H1 (cell line): ENCODE measurements around the gene MUS81. TPM values are rescaled to one million over a fixed set of nuclear protein-coding genes. Genes with fewer than 3 reads are reported as not detected.

Source experiments
- ATF3 ChIP-seq: IDR thresholded peaks from 2 replicates; pipeline ENCODE4 v1.6.1; 2011; ENCODE audit warnings: low read depth, mild to moderate bottlenecking, low read length; ENCODE audit not compliant: insufficient read depth
- BACH1 ChIP-seq: IDR thresholded peaks from 2 replicates; pipeline ENCODE4 v1.6.1; 2012; ENCODE audit warnings: low read length, improper control_type of control experiment
- CBX8 ChIP-seq: fragments of 300-800, 300-1000 bp; sonication (generic); IDR thresholded peaks from 2 replicates; pipeline ENCODE4 v1.7.1; 2016; ENCODE audit warnings: low read depth, low read length, borderline replicate concordance
- CEBPB ChIP-seq: IDR thresholded peaks from 2 replicates; pipeline ENCODE4 v1.6.1; 2012; ENCODE audit warnings: low read depth, low read length
- CREB1 ChIP-seq: IDR thresholded peaks from 2 replicates; pipeline ENCODE4 v1.6.1; 2012; ENCODE audit warnings: inconsistent platforms
- CTBP2 ChIP-seq: IDR thresholded peaks from 2 replicates; pipeline ENCODE4 v1.7.0; 2011; ENCODE audit warnings: borderline replicate concordance, mild to moderate bottlenecking, moderate library complexity, mixed read lengths, low read length; ENCODE audit not compliant: insufficient read depth, insufficient read length
- FOSL1 ChIP-seq: IDR thresholded peaks from 2 replicates; pipeline ENCODE4 v1.6.1; 2011; ENCODE audit warnings: mild to moderate bottlenecking, low read depth, low read length, moderate library complexity; ENCODE audit not compliant: insufficient read depth
- JUN ChIP-seq: IDR thresholded peaks from 2 replicates; pipeline ENCODE4 v1.6.1; 2011; ENCODE audit warnings: low read depth, mild to moderate bottlenecking, improper control_type of control experiment, low read length
- KDM1A ChIP-seq: fragments of 200-600, 300-600 bp; sonication (generic); IDR thresholded peaks from 2 replicates; pipeline ENCODE4 v1.7.1; 2016; ENCODE audit warnings: mild to moderate bottlenecking, low read length, borderline replicate concordance
- KDM5A ChIP-seq: fragments of 200-600 bp; IDR thresholded peaks from 2 replicates; pipeline ENCODE4 v1.7.1; 2012; ENCODE audit warnings: mild to moderate bottlenecking, low read length, inconsistent platforms, mixed read lengths
- MAX ChIP-seq: IDR thresholded peaks from 2 replicates; pipeline ENCODE4 v1.6.1; 2012; ENCODE audit warnings: inconsistent platforms
- NANOG ChIP-seq: IDR thresholded peaks from 2 replicates; pipeline ENCODE4 v1.6.1; 2011; ENCODE audit warnings: low read length, low read depth, mild to moderate bottlenecking, inconsistent platforms; ENCODE audit not compliant: insufficient read depth, poor library complexity, severe bottlenecking
- NRF1 ChIP-seq: IDR thresholded peaks from 2 replicates; pipeline ENCODE4 v1.6.1; 2011; ENCODE audit warnings: mild to moderate bottlenecking, low read depth, low read length, improper control_type of control experiment
- POLR2A ChIP-seq, 2 experiments: IDR thresholded peaks; 1 replicate in 1 of 2; 2 replicates in 1 of 2; pipeline ENCODE4 v1.6.1; 2011; ENCODE audit warnings: low read depth in 2 of 2, low read length in 2 of 2, mild to moderate bottlenecking in 2 of 2; ENCODE audit errors: control extremely low read depth in 1 of 2
- POU5F1 ChIP-seq: IDR thresholded peaks from 2 replicates; pipeline ENCODE4 v1.6.1; 2011; ENCODE audit warnings: low read depth, mild to moderate bottlenecking, low read length, moderate library complexity
- RBBP5 ChIP-seq: IDR thresholded peaks from 2 replicates; pipeline ENCODE4 v1.7.1; 2012; ENCODE audit warnings: low read depth, mild to moderate bottlenecking, inconsistent platforms, low read length, moderate library complexity, borderline replicate concordance
- SIRT6 ChIP-seq: IDR thresholded peaks from one replicate; pipeline ENCODE4 v1.7.1; 2012; ENCODE audit warnings: low read length, inconsistent platforms
- SIX5 ChIP-seq: IDR thresholded peaks from 2 replicates; pipeline ENCODE4 v1.6.1; 2011; ENCODE audit warnings: mild to moderate bottlenecking, low read depth, low read length
- SP1 ChIP-seq: IDR thresholded peaks from 2 replicates; pipeline ENCODE4 v1.6.1; 2011; ENCODE audit warnings: low read depth, low read length
- TAF1 ChIP-seq: IDR thresholded peaks from 2 replicates; pipeline ENCODE4 v1.6.1; 2011; ENCODE audit warnings: mild to moderate bottlenecking, low read depth, low read length
- TBP ChIP-seq: IDR thresholded peaks from 2 replicates; pipeline ENCODE4 v1.6.1; 2011; ENCODE audit warnings: low read depth, low read length, improper control_type of control experiment
- TEAD4 ChIP-seq: IDR thresholded peaks from 2 replicates; pipeline ENCODE4 v1.6.1; 2012; ENCODE audit warnings: low read depth, low read length, inconsistent platforms, mixed read lengths
- USF2 ChIP-seq: IDR thresholded peaks from 2 replicates; pipeline ENCODE4 v1.6.1; 2011; ENCODE audit warnings: low read length, improper control_type of control experiment
- YY1 ChIP-seq: IDR thresholded peaks from 2 replicates; pipeline ENCODE4 v1.6.1; 2011; ENCODE audit warnings: low read depth, mild to moderate bottlenecking, low read length
- polyA plus RNA-seq, 7 experiments: library from polyadenylated mRNA; depleted of rRNA in 3 of 7; stranded (reverse) in 5 of 7; unstranded in 2 of 7; fragments of >200 nt in 5 of 7; fragments of 200-250 nt in 2 of 7; gene quantifications; 1 replicate in 5 of 7; 2 replicates in 1 of 7; 4 replicates in 1 of 7; pipeline versions ENCODE4 v1.2.1 to v1.2.3, GENCODE V29; 2011 to 2013; ENCODE audit warnings: missing spikeins in 2 of 7, mixed read lengths in 2 of 7
- total RNA-seq: library from RNA; stranded (reverse); fragmentation: NEBNext Ultra II Directional; extraction: Animal tissue kit (Norgen Biotek cat#: 25700); gene quantifications from 2 replicates; pipeline ENCODE4 v1.2.1, GENCODE V29; 2021

Gene MUS81
- total and polyA plus RNA-seq, 2 of the 8 experiments (the other 6 are each of a cell fraction or from before 2014, with no cell fraction given): 30.2 to 31.5 TPM

DNA sequence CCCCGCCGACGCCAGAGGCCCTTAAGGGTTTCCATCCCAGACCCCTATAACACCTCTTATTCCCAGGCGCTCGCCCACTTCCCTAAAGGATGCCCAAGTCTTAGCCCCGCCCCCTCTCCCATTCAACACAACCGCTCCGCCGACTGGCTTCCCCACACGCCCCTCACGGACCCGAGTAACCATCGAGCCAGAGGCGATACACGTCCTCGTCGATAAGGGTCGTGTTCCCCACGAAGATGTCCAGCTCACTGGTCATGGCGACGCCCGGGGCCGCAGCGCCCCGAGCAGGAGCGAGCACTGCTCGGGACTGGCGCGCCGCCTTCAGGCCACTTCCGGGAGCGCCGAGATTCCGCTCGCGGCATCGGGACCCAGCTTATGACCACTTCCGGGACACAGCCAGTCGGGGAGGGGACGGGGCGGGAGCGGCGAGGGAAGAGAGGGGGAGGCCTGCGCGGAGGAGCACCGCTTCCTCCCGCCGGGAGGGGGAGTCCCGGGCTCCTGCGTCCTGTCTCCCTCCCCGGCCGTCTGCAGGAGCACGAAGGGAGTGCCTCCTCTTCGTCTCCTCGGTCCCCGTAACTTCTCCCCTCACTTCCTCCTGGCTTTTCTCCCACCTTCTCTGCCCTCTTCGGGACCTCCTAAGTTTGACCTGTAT is 28.1 kb downstream of the MUS81 start, which contains the start of gene FIBP (continued):
- TF ChIP-seq ATF3 (peak; percentile 56; the same call in 1 of the 2 replicates), JUN (no peak), SP1 (no peak), CREB1 (peak; percentile 92), RBBP5 (peak; percentile 65; the same call in 1 of the 2 replicates), NRF1 (no peak), TAF1 (peak; percentile 77), SIRT6 (no peak), NANOG (no peak), KDM5A (peak; percentile 54; the same call in 1 of the 2 replicates), CTBP2 (no peak), FOSL1 (no peak), POU5F1 (no peak), YY1 (peak; percentile 85), BACH1 (peak; percentile 57; the same call in 1 of the 2 replicates), TEAD4 (0 out of 2 replicates have a peak, but pooled peaks have one; percentile 69), CBX8 (no peak), TBP (peak; percentile 60; the same call in 1 of the 2 replicates), USF2 (no peak), KDM1A (no peak), CEBPB (no peak), SIX5 (no peak), POLR2A (IDR thresholded peaks at IDR 0.05; ENCODE audit: control extremely low read depth in 1 of 2, low read depth in 2 of 2, low read length in 2 of 2) (peak in 1 of 2 experiments; percentile 93; a peak in 2 of 3 replicates), MAX (peak; percentile 69; the same call in 1 of the 2 replicates)
